ENCODE data around the gene TRIM46. TPM values are rescaled to one million over a fixed set of nuclear protein-coding genes. Genes with fewer than 3 reads are reported as not detected.
"Not testable (repeated sequence)": the region's sequence is repeated elsewhere in the genome, so short reads cannot be mapped to it uniquely, and the experiment has no call there.

The TRIM46 gene
- total RNA-seq, 4 donors from 2014 or later, result 0.35 to 1.9 (median 0.40) TPM; not detected in 1

DNA sequence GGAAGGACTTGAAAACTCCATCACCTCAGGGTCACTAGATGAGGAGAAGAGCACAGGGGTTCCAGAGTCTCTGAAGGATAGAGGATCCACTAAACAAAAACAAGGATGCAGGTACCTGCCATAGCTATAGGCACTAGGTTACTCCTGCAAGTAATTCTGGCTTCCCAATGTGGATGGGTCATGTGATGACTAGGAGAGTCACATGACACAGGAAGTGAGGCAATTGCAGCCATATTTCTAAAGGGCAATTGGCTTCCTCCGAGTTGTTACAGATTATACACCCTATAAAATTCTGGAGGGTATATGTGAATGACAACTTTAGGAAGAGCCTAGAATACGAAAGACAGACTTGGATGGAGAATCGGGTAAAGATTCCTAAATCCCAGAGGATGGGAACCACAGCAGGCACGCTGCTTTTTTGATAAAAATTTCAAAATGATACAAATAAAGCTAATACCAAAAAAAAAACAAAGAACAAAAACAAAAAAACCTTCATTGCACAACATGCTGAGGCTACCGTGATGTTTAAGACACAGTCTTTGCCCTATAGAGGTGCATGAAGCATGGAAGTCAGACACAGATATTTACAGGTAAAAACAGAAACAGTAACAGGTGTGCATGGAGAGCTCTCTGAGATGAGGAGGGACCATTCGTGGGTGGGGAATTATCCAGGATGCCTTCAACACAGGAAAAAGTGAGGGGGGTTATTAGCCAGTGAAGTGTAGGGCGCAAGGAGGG lies 45.4 kb downstream of the TRIM46 start:
- TF ChIP-seq POLR2A (IDR thresholded peaks at IDR 0.05) (no peak), POLR2AphosphoS5 (IDR thresholded peaks at IDR 0.05) (no peak), EP300 (IDR thresholded peaks at IDR 0.05) (no peak)
- TF ChIP-seq, protein P1, sequence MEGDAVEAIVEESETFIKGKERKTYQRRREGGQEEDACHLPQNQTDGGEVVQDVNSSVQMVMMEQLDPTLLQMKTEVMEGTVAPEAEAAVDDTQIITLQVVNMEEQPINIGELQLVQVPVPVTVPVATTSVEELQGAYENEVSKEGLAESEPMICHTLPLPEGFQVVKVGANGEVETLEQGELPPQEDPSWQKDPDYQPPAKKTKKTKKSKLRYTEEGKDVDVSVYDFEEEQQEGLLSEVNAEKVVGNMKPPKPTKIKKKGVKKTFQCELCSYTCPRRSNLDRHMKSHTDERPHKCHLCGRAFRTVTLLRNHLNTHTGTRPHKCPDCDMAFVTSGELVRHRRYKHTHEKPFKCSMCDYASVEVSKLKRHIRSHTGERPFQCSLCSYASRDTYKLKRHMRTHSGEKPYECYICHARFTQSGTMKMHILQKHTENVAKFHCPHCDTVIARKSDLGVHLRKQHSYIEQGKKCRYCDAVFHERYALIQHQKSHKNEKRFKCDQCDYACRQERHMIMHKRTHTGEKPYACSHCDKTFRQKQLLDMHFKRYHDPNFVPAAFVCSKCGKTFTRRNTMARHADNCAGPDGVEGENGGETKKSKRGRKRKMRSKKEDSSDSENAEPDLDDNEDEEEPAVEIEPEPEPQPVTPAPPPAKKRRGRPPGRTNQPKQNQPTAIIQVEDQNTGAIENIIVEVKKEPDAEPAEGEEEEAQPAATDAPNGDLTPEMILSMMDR (IDR thresholded peaks at IDR 0.05), result no peak
- Histone ChIP-seq H3K4me1 (peaks cover 0 to 9% (median 0%) of the 10 kb centered on the region in 3 donors), H3K27me3 (no peaks in the 10 kb centered on the region), H3K27ac (peak overlapping the region in 1 of 4 donors; percentile 32), H3K4me3 (peak overlapping the region; percentile 11 to 25), H3K36me3 (peaks cover 0 to 16% of the 10 kb centered on the region in 2 donors), H3K9me3 (no peaks in the 10 kb centered on the region)
- WGBS, 2 donors (ENCODE audit: low coverage in 1 of 2), result 35 to 38% methylated on average over 7 of the region's 7 CpGs
- ATAC-seq, result peak; percentile 60

DNA sequence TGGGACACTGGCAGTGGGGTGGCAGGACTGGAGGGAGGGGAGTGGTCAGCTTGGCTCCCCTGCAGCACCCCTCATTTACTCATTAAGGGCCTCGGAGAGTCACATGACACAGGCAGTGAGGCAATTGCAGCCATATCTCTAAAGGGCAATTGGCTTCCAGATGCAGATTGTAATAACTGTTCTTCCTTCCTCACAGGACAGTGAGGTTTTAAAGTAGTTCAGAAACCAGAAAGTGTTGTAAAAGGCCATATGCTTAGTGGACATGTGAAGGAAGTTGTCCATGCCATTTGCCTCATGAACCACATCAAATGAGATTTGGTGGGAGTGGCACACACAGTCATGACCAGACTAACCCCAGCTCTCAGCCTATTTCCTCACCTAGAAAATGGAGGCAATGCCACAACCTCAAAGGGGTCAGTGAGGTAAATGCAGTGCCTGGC lies 46.0 kb downstream of the TRIM46 start:
- 0 to 14% methylated on average over 1 of the region's 1 CpG for WGBS, 2 donors (ENCODE audit: low coverage in 1 of 2)
- TF ChIP-seq EP300 (IDR thresholded peaks at IDR 0.05) (no peak), POLR2AphosphoS5 (IDR thresholded peaks at IDR 0.05) (no peak), POLR2A (IDR thresholded peaks at IDR 0.05) (no peak)
- TF ChIP-seq, protein P1 (IDR thresholded peaks at IDR 0.05), result no peak
- Histone ChIP-seq H3K9me3 (no peaks in the 10 kb centered on the region), H3K4me3 (no peak overlapping the region), H3K27ac (peak overlapping the region in 1 of 4 donors; percentile 32), H3K36me3 (peaks cover 0 to 14% of the 10 kb centered on the region in 2 donors), H3K4me1 (peaks cover 0 to 9% (median 0%) of the 10 kb centered on the region in 3 donors), H3K27me3 (no peaks in the 10 kb centered on the region)
- ATAC-seq, result no peak

DNA sequence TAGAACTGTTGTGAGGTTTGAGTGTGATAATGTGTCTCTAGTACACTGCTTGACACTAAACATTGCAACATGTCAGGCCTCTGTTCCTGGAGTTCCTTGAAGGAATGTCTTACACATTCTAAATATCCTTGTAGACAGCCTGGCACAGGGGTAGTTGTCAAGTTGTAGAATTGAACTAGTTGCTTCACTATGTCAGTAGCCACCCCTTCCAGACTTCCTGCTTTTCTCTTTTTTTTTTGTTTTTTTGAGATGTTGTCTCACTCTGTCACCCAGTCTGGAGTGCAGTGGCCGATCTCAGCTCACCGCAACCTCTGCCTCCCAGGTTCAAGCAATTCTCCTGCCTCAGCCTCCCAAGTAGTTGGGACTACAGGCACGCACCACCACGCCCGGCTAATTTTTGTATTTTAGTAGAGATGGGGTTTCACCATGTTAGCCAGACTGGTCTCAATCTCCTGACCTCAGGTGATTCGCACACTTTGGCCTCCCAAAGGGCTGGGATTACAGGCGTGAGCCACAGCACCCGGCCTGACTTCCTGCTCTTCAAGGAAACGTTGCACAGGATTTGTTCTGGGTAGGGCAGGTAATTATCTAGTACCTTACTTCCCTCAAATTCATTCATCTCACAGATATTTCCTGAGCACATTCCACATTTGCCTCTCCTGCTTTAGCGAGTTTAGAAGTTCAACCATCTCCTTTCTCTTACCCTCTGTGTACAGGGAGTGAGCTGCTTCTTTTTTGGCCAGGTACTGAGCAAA lies 46.7 kb downstream of the TRIM46 start:
- not testable (repeated sequence) for H3K4me3 ChIP-seq, ATAC-seq, H3K27me3 ChIP-seq, H3K27ac ChIP-seq, H3K36me3 ChIP-seq, H3K9me3 ChIP-seq
- H3K4me1 ChIP-seq, result peaks cover 0 to 16% (median 0%) of the 10 kb centered on the region in 3 donors
- WGBS, 2 donors (ENCODE audit: low coverage in 1 of 2), result 90 to 92% methylated on average over 2 to 9 of the region's 10 CpGs

DNA sequence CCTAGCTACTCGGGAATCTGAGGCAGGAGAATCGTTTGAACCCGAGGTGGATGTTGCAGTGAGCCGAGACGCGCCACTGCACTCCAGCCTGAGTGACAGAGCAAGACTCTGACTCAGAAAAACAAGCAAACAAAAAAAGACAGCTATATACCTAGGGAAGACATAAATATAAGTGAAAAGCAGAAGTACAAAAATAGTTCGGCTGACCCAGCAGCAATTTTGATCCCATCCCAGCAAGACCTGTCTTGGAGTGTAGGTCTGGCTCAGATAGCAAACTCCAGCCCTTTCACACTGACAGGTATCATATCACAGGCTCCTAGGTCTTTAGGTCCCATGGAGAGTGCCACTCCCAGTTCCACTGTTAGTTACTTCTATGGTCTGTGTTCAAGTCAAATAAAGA lies 49.4 kb downstream of the TRIM46 start:
- ATAC-seq, result no peak

DNA sequence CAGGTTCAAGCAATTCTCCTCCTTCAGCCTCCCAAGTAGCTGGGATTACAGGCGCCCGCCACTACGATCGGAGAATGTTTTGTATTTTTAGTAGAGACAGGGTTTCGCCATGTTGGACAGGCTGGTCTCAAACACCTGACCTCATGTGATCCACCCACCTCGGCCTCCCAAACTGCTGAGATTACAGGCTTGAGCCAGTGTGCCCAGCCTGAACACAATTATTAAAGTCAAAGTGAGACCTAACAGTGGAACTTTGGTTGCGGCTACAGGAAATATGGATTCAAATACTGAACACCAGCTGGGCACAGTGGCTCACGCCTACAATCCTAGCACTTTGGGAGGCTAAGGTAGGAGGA lies 51.7 kb downstream of the TRIM46 start:
- not testable (repeated sequence) for H3K27me3 ChIP-seq, H3K4me3 ChIP-seq, H3K9me3 ChIP-seq, ATAC-seq, H3K36me3 ChIP-seq
- Histone ChIP-seq H3K27ac (peak overlapping the region in 2 of 4 donors; percentile 22 to 90), H3K4me1 (peaks cover 0 to 30% (median 8%) of the 10 kb centered on the region in 3 donors)
- WGBS, 2 donors (ENCODE audit: low coverage in 1 of 2), result 92% methylated on average over 5 of the region's 8 CpGs; no CpG with 5 or more reads in 1 of the 2 donors

More for the DNA sequence above, 49.4 kb downstream of the TRIM46 start:
- no peak overlapping the region for H3K27ac ChIP-seq
- no peaks in the 10 kb centered on the region for H3K9me3 ChIP-seq
- TF ChIP-seq POLR2AphosphoS5 (IDR thresholded peaks at IDR 0.05) (no peak), EP300 (IDR thresholded peaks at IDR 0.05) (no peak), POLR2A (IDR thresholded peaks at IDR 0.05) (no peak)
- TF ChIP-seq, protein P1 (IDR thresholded peaks at IDR 0.05), result no peak
- no peaks in the 10 kb centered on the region for H3K27me3 ChIP-seq
- H3K36me3 ChIP-seq, result no peaks in the 10 kb centered on the region
- peaks cover 0 to 35% (median 8%) of the 10 kb centered on the region in 3 donors for H3K4me1 ChIP-seq
- no peak overlapping the region for H3K4me3 ChIP-seq
- 53 to 94% methylated on average over 1 to 6 of the region's 7 CpGs for WGBS, 2 donors (ENCODE audit: low coverage in 1 of 2)
